ENCODE results near the gene TMEM252.

TMEM252 gene

DNA sequence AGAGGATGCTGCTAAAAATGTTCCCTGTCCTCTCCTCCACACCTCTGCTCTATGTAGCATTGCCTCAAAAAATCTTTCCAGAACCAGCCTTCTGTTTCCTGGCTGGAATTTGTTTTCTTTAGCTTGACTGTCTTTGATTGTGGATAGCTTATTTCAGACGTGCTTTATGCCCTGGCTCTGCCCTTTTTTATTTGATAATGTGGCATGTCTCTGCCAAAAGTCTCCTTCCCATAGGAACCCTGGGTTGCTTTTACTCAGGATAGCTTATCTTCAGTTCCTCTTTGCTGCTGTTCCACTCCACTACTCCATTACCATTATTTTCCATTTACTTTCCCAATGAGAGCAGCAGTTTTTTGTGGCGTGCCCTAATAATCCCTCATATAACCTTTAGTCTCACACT lies 885 bp upstream of the TMEM252 start:
- no peak for DNase-seq

DNA sequence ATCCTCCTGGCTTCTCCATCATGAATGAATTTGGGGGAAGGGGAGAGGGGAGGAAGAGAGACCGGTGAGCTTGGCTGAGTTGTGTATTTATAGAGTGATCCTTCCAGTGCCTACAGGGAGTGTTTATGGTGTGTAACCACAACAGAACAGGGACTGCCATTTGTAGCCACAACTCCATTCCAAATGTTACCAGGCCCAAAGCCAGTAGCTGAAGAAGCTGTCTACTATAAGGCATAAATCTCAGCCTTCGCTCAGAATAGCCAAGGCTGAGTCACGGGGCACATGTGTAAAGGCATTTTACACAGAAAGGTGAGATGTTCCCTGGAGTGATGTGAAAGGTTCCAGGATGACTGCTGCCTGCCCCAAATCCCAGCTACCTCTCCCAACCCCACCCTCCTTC lies 2.5 kb downstream of the TMEM252 start:
- no peak for DNase-seq

DNA sequence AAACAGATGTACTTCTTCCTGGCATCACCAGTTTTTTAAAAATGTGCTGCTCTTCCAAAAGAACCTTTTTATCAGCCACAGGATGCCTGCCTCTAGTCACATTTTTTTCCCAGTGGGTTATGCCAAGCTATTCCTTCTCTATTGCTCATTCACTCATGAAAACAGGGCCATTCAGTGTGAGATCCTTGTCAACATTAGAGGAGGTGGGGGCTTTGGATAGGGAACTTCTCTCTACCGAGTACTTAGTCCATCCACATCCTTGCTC lies 3.1 kb downstream of the TMEM252 start:
- DNase-seq = no peak

DNA sequence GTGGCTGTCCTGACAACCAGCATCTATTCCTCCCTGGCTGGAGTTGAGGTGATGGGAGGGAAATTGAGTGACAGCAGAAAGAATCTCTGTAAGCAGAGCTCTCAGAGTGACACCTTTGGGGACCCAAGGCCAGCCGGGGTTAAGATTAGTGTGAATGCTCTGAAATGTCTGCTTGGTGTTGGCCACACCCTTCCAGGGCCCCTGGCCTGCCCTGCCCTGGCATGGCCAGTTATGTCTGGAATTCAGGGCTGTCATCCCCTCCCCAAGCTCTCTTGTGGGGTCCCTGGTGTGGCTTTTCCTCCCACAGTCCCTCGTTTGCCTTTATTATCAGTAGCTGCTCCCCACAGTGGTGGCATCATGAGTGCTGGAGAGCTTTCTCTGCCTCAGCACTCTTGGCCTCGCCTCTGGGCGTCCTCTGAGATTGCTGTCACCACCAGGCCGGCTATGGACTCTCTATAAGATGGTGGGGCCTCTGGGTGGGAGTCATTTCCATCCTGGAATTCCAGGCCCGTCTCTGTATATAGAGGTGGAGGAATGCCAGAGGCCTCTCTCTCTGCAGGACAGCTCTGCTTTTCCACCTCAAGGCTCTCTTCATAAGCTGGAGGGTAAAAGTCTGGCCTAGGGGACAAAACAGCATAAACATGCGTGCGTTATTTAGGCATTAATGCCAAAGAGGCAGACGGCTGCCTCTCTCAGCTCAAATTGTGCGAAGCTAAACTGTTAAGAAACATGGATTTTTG lies 3.6 kb downstream of the TMEM252 start:
- DNase-seq = no peak

DNA sequence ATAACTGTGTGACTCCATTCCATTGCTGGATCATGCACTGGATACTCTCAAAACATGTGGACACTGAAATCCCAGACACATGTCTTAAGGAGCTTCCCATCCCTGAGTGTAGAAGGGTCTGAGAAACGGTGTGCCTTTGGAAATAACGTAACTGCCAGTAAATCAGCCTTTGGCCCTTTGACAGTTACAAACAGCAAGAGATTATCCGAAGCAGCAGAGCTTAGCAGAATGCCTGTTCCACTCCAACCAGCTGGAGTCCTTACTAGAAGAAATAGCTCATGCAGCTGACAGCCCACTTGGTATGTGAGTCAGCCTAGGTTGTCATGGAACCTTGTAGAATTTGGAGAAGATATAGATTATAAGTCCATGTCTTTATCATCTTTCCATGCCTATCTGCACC lies 7.0 kb downstream of the TMEM252 start:
- DNase-seq = no peak

DNA sequence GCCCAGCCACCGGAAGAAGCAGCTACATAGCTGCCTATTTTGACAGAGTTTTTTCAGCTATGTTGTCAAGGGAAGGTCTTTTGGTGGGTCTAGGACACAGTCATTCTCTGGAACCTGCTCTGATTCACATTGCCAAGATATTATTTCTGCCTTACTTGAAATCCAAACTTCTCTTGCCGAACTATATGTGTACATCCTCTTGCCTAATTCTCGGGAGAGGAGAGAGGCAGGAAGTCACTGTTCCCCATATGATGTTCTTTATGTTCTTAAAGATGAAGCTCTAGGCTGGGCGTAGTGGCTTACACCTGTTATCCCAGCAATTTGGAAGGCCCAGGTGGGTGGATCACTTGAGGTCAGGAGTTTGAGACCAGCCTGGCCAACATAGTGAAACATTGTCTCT lies 8.6 kb downstream of the TMEM252 start:
- no peak for DNase-seq

DNA sequence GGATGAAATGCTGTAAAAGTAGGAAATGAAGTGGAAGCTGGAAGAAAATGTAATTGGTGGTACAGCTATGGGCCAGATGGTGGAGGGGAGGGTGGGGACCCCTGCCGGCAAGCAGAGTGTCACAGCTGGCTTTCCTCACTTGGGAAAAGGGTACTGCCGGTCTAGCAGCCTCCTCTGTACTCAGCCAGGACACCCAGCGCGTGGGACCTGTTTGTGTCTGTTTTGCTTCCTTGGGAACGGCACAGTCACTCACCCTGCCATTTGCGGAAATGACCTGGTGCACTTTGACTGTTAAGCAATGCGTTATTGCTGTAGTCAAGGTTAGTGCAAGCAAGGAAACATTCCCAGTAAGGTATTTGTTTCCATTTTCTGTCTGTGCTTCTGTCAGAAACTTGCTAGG lies 10.1 kb downstream of the TMEM252 start:
- no peak for DNase-seq

DNA sequence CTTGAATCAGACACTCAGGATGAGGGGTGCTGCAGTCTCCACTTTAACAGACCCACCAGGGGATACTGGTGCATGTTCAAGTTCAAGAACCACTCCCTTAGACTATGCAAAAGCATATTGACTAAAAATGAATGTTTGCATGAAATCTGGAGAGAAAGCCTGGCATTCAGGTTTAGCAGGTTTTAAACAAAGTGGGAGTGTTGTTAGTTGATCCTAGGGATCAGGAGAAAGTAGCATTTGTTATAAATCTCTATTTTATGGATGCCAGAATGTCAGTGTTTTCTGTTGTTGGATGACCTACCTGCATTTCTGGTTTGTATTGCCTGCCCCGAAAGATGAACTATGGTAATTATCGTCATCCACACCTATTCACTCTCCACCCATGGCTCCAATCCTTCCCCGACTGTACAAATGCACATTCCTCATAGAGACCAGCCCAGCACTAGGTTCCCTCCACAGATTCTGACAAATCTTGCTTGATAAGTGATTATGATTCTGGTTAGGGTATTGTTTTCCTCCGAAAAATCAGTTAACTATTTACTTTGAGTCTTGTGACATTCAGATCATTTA lies 17.2 kb downstream of the TMEM252 start:
- no peak for DNase-seq

DNA sequence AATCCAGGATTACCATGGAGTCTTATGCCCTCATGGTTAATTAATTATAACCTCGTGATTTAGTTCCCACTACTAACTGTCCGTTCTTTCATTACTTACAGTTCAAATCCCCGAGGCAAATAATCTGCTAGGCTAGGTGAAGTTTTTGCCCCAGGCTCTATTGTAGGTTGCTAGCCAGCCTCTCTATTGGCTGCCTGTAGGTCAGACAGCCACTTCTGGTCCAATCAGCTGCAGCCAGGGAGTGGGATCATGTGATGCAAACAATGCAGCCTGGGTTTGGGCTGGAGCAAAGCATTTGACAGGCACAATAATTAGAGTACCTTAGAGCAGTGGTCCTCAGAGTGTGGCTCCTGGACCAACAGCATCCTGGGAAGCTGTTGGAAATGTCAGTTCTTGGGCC lies 17.7 kb downstream of the TMEM252 start:
- DNase-seq = no peak

DNA sequence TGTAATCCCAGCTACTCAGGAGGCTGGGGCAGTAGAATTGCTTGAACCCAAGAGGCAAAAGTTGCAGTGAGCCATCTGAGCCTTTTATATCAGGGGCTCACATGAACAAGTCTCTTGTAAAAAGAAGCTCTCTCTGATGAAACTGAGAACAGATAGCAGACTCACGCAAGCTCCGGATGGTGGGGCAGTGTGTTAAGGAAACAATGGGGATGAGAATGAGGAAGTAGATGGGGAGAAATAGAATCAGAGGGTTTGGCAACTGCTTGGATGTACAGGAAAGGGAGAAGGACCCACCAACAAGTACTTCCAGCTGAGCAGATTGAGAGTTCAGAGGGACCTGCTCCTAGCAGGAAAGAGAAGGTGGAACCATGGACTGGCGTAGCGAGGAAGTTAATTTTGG lies 18.6 kb downstream of the TMEM252 start:
- DNase-seq = no peak

DNA sequence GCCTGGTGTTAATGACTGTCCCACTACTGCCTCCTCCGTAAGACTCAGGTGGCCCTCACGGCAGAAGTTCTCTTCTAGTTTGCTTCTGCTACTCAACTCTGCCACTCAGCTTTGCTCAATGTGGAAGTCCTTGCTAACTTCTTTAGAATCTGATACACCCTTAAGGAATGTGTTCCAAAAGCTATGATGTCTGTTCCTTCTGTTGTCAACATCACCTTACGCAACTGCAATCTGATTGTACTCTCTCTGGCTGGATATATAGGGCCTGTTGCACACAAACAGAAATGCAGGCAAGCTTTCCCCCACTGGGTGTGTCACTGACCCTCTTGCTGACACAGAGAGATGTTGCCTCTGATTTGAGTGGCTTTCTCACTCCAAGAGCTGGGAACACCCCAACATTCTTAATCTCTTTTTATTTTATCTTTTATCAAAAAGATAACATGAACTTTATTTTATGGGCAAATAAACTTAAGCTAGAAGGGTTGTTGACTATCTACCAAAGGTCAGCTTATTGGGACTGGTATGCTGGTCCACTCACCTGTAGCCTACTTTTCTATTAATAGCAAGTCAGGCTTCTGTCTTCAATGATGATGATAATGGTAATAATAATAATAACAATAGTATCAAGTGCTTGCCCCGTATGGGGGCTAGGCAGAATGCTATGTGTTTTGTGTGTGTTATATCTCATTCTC lies 25.2 kb downstream of the TMEM252 start:
- DNase-seq = no peak

DNA sequence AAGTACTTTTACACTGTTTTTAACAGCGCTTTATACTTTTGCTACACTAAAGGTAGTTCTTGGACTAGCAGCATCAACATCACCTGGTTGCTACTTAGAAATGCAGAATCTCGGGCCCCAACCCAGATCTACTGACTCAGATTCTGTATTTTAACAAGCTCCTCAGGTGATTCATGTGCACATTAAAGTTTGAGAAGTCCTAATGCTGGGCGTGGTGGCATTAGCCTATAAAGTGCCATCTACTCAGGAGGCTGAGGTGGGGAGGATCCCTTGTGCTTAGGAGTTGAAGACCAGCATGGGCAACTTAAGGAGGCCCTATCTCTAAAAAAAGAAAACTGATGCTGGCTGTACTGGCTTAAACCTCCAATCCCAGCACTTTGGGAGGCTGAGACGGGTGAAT lies 26.7 kb downstream of the TMEM252 start:
- DNase-seq = no peak

DNA sequence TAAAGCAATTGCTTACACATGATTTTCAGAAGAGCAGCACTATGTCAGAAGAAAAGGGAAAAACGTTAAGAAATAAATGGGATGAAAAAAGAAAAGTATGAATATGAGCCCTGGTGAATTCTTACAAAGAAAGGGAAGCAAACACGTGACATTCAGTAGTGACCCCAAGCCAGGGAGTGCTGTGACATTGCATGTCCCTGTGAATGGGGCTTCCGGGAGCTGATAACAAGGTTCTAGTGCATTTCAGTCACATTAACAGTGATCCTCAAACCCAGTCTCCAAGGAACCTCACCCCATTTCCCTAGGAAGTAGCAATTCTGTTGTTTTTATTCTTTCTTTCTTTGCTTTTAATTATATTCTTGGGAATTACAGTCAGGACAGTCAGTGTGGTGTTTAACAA lies 27.3 kb downstream of the TMEM252 start:
- no peak for DNase-seq

DNA sequence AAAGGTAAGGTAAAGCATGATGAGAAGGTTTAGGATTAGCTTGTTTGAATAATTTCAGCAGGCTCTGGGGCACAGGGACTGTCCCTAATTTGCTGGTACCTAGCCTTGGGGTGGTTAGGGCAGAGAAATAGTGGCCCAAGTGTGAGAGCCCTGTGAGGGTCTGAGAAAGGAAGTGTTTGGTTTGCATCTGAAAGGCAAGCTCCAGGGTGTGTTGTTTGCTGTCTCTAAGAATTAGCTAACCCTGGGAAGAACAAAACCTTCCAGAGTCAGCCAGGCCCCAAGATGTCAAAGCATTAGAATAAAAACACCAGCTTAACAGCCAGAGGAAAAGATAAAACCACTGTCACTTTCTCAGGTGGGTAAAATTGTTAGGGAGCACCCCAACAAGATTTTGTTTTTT lies 31.0 kb downstream of the TMEM252 start:
- no peak for DNase-seq

DNA sequence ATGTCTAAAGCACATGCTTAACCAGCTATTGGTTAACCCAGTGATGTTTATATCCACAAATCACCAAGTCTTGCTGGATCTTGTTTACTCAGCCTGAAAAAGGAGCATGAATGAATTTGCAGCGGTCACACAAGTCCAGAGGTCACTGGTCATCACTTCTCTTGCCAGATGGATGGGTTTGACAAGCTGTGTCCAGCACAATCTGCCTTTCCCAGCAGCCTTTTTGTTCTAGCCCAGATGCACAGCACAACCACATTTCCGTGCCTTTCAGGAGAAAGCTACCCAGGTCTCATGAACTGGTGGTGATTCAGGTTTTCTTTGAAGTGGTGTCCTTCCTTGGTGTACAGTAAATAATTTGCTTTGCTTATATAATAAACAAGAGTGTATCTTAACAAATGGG lies 32.1 kb downstream of the TMEM252 start:
- no peak for DNase-seq

DNA sequence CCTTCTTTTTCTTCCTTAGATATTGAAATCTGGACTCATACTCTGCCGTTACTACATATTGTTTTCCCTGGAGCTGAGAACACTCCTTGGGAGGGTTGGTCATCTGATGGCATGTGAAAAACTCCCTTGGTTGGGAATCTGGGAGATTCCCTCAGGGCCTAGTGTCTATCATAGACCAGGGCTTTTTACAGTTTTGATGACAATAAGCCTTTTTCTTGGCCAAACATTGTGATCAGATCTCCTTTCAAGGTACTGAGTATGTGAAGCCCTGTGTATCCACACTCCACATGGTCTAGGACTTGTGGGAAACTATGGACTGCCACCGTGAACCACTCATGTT lies 32.9 kb downstream of the TMEM252 start:
- DNase-seq = no peak

DNA sequence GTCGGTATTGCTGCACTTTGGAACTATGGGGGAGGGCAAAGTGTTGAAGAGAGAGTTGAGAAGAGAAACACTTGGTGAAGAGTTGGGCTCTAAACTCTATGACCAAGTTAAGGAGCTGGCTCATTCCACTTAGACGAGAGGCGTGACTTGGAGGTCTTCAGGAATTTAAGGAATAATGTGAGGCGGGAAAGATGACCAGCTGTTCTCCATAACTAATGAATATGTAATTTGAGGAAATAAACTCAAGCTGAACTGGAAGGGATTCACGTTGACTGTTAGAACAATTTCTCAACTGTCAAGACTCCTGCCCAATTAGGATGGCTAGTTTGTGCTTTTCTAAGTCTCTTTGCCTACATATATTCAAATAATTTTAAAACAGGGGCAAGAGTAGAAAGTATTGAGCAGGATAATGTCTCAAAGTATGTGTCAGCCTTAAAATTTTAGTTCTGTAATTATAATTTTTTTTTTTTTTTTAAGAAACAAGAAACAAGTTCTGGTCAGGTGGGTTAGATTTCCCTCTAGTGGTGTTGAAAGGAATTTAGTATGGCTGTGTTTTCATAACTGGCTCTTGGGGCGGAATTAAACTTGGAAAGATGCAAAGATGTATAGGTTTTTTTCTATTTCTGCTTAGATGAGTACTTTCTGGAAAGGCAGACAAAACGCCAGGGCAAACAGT lies 33.4 kb downstream of the TMEM252 start:
- DNase-seq = no peak

DNA sequence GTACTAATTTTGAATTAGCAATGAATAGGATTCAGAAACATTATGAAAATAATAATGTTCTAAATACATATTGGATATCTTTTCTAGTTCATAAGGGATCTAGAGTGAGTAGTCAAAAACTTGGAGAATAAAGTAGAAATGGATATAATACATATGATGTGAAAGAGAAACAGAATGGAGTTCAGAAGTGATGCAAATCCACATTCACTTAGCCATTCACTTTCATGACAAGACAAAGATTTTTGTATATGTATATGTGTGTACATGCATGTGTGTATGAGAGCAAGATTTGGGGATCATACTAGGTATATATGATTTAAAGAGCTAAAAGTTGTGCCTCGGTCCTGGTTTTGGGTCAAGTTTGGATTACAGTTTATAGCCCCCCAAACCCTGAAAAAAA lies 34.1 kb downstream of the TMEM252 start:
- no peak for DNase-seq

DNA sequence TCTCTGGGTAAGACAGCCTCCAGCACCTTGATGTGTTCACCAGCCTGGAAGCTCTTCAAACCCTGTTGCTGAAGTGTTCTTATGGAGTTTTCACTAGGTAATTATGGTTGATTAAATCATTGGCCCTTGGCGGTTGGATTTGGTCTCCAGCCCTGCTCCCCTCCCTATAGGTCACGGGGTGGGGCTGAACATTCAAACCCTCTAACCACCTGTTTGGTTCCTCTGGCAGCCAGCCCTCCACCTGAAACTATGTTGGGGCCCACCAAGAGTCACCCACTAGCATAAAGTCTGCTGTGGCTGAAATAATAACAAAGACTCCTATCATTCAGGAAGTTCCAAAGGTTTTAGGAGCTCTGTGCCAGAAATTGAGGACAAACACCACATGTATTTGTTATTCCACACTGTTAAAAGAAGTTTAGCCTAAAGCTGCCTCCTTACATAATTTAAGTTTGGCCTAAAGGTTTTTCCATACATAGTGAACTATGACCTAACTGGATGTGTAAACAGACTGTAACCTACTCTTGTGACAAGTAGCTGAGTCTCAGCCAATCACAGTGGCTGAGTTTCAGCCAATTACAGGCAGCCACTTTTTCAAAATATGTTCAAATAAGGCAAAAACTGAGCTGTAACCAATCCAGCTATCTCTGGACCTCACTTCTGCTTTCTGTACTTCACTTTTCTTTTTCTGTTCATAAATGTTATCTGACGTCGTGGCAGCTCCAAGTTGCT lies 34.8 kb downstream of the TMEM252 start:
- no peak for DNase-seq

DNA sequence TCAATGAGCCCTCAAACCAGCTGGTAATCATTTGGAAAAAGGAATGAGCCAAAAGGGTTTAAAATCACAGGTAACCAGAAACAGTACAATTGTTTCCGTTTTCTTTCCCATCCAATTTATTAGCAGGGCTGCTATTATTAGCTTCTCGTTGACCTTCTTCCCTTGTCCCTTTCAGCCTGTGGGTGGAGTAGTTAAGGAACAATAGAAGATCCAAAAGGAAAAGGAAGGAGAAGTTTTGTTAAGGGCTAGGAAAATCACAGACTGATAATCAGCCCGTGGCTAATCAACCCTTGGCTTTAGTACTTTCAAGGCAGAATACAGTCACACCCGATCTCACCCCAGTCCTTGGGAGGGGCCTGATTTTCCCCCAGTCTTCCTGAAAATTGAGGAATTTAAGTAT lies 38.4 kb downstream of the TMEM252 start:
- no peak for DNase-seq

DNA sequence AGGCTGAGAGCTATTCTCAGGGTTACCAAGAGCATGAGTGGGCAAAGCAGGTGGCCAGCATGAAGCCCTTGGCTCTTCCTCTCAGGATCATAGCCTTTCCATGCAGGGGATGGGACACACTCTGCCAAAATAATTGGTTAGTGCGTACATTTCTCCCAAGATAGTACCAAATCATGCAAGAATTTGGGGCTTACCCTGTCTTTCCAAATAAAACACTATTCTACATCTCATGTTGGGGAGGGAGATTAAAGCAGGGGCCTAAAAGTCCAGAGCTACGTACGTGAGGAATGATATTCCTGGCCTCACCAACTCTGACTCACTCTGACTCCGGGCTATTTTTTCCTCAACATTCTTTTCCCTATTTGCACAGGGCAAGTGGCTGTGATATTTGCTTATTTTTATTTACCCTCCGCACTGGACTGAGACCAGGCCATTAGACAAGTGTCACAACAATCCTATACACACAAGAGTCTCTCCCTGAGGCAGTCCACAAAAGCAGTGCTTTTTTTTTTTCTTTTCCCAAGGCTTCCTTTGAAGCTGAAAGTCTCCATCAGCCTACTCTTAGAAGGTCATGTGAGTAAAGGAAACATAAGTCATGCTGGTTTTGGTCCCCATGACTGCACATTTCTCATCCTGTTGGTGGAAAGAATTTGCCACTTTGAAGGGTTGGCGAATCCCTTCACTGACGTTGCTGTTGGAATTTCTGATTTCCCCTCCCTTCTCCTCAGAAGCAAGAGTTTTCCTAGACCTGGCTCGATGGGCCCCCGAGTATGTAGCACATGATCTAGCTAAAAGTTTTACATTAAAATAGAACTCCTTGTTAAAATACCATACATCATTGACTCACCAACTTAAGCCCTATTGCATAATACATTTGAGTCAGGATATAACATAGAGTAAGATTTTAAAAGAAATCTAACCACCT lies 40.0 kb downstream of the TMEM252 start:
- no peak for DNase-seq

DNA sequence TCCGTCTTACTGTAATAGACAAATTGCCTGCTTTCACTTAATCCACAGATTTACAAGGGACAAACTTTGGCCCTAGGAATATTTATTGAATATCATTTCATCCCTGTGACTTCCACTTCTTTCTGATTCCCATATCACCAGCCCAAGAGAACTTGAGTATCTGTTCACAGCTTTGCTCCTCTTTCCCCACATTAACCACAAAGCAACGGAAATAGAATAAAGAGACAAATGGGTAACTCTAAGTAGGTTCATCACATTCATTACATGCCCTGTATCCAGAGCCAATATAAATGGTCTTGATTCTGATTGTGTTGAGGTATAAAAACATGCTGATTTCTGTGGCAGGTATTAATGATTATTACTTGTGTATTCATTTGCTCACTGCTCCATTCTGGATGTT lies 41.9 kb downstream of the TMEM252 start:
- DNase-seq = no peak

DNA sequence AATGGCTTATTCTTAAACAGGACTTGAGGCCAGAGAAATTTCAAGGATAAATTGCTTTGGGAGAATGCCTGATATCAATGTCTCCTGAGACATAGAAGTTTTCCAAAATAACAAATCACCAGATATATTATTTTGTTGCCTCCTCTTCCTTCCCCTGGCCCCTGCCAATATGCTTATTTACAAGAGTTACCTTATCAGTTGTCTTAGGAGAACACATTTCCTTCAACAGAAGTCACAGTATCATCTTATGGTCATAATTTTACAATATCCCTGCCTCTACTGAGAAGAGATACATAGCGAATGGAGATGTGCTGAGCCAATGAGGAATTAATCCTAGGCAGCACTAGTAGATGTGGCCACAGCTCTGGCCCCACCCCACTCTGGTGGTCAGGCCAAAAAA lies 43.1 kb downstream of the TMEM252 start:
- DNase-seq = no peak
